Tibial artery (tissue), 4 donors: Measurements from ENCODE around the gene KSR1.
"Not testable (repeated sequence)": the region's sequence is repeated elsewhere in the genome, so short reads cannot be mapped to it uniquely, and the experiment has no call there.

Experiments used
- DNase-seq, 2 donors: peaks; one replicate each; pipeline ENCODE4 v3.0.0-alpha.2; 2019
- H3K27ac ChIP-seq, 2 donors: fragments of 200-600 bp; sonication (generic) in 1 of 2; 1 replicate in 1 of 2; 2 replicates in 1 of 2; pipeline ENCODE4 v1.5.1; 2018 to 2019; ENCODE audit warnings: mild to moderate bottlenecking in 1 of 2
- H3K27me3 ChIP-seq, 2 donors: fragments of 200-600 bp; sonication (generic) in 1 of 2; one replicate each; pipeline versions ENCODE4 v1.5.1 to v1.6.0; 2016 to 2019
- H3K36me3 ChIP-seq, 3 donors: fragments of 200-600 bp; sonication (generic) in 2 of 3; one replicate each; pipeline ENCODE4 v1.5.1; 2016 to 2019; ENCODE audit warnings: mild to moderate bottlenecking in 2 of 3
- H3K4me1 ChIP-seq, 4 donors: fragments of 200-600 bp; sonication (generic) in 2 of 4; 1 replicate in 3 of 4; 2 replicates in 1 of 4; pipeline ENCODE4 v1.5.1; 2016 to 2019
- H3K4me3 ChIP-seq, 2 donors: fragments of 200-600 bp; sonication (generic) in 1 of 2; 1 replicate in 1 of 2; 2 replicates in 1 of 2; pipeline ENCODE4 v1.5.1; 2018 to 2019; ENCODE audit warnings: mild to moderate bottlenecking in 2 of 2
- H3K9me3 ChIP-seq, 3 donors: fragments of 200-600 bp; sonication (generic) in 1 of 3; one replicate each; pipeline ENCODE4 v1.5.1; 2016 to 2019
- intact Hi-C: fragments of 100-400 bp; cut with DNase I; formaldehyde crosslinking; loops from one replicate; pipeline ENCODE4 v1.15.0; 2023; ENCODE audit warnings: low total_unique reads
- TF ChIP-seq, protein P1 (sequence below), 2 experiments: fragments of 200-600 bp in 1 of 2; fragments of 450-650 bp in 1 of 2; IDR thresholded peaks; one replicate each; pipeline ENCODE4 v1.5.1; 2017 to 2019; ENCODE audit warnings: antibody characterized with exemption in 2 of 2, mild to moderate bottlenecking in 1 of 2, moderate library complexity in 1 of 2

KSR1 gene

DNA sequence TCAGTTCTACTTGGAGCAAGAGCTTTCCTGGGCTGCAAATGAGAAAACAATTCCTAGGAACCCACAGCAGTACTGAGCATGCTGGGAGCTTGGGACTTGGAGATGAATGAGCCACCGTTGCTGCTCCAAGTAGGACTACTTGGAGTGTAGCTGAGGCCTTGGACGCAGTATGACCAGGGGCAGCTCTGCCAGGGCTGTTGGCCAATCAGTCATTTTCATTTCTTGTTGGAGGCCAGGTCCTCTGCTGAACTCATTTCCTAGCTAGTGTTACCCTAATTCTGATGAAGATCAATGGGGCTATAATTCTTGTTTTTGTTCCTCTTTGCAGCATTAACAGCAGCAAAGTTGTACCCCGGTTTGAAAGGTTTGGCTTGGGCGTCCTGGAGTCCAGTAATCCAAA, 166.7 kb downstream of the KSR1 start:
- DNase-seq = no peak
- Histone ChIP-seq H3K27me3 (no peaks in the 10 kb centered on the region), H3K4me3 (no peak overlapping the region), H3K36me3 (peaks cover 16 to 83% (median 67%) of the 10 kb centered on the region in 3 donors), H3K27ac (no peak overlapping the region), H3K9me3 (no peaks in the 10 kb centered on the region), H3K4me1 (no peaks in the 10 kb centered on the region)
- TF ChIP-seq, protein P1, sequence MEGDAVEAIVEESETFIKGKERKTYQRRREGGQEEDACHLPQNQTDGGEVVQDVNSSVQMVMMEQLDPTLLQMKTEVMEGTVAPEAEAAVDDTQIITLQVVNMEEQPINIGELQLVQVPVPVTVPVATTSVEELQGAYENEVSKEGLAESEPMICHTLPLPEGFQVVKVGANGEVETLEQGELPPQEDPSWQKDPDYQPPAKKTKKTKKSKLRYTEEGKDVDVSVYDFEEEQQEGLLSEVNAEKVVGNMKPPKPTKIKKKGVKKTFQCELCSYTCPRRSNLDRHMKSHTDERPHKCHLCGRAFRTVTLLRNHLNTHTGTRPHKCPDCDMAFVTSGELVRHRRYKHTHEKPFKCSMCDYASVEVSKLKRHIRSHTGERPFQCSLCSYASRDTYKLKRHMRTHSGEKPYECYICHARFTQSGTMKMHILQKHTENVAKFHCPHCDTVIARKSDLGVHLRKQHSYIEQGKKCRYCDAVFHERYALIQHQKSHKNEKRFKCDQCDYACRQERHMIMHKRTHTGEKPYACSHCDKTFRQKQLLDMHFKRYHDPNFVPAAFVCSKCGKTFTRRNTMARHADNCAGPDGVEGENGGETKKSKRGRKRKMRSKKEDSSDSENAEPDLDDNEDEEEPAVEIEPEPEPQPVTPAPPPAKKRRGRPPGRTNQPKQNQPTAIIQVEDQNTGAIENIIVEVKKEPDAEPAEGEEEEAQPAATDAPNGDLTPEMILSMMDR (IDR thresholded peaks at IDR 0.05) = no peak
- intact Hi-C loops = no loop called here

DNA sequence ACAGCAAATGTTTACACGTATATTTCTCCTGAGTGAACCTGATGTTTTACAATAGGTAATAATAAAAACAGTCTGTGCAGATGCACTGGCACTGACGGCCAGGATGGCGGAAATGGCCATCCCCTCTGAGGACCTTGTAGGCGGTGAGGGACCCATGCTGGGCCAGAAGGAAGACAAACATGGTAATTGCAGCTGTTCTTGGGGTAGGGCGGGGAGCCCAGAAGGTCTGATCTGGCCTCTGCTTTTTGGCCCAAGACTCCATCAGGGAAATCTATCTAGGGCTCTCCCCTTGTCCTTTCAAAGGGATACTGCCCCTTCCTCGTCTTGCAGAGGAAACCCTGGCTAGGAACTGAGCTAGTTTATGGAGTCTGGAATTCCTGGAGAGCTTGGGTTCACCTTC, 167.4 kb downstream of the KSR1 start:
- TF ChIP-seq, protein P1 (IDR thresholded peaks at IDR 0.05) = no peak
- Histone ChIP-seq H3K9me3 (no peaks in the 10 kb centered on the region), H3K4me3 (no peak overlapping the region), H3K36me3 (peaks cover 11 to 77% (median 61%) of the 10 kb centered on the region in 3 donors), H3K27me3 (no peaks in the 10 kb centered on the region), H3K27ac (no peak overlapping the region), H3K4me1 (no peaks in the 10 kb centered on the region)
- DNase-seq = no peak
- intact Hi-C loops = no loop called here

DNA sequence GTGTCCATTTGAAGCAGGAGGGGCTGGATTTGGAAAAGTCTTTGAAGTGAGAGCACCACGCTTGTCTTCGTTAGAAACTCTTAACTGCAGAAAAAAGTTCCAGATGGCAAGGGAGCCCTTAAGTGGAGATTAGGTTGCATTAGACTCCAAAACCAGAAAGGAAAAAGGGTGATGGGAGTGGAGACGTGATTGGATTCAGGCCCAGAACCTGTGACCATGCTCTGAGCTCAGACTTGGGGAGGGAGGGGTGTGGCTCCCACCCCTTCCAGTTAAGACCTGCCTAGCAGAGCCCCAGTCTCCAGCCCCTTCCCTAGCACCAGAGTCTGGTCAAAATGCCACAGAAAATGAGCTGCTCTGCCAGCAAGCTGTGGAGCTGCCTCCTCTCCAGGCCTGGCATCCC, 168.3 kb downstream of the KSR1 start:
- no peak for DNase-seq
- Histone ChIP-seq H3K36me3 (peaks cover 8 to 69% (median 54%) of the 10 kb centered on the region in 3 donors), H3K27me3 (no peaks in the 10 kb centered on the region), H3K9me3 (no peaks in the 10 kb centered on the region), H3K4me3 (no peak overlapping the region), H3K4me1 (no peaks in the 10 kb centered on the region), H3K27ac (no peak overlapping the region)
- TF ChIP-seq, protein P1 (IDR thresholded peaks at IDR 0.05) = no peak
- intact Hi-C loops = no loop called here

DNA sequence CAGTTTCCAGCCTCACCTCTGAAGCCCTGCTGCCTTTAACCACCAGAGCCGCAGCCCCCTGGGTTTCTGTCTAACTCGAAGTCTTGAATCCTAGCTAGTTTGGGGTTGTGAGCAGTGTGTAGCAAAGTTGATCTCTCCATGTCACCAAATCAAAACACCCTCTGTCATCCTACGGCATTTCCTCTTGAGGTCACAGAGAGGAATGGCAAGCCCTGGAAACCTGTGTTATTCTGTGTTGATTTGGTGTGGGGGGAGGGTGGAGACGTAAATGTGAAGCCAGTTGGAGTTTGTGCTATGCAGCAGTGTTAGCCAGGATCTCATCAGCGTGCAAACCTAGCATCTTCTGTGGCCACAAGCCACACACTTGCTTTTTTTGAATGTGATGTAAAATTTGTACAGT, 169.6 kb downstream of the KSR1 start:
- DNase-seq = no peak
- Histone ChIP-seq H3K27ac (no peak overlapping the region), H3K4me1 (peaks cover 0 to 3% (median 0%) of the 10 kb centered on the region in 4 donors), H3K4me3 (no peak overlapping the region), H3K36me3 (peaks cover 8 to 56% (median 42%) of the 10 kb centered on the region in 3 donors), H3K9me3 (no peaks in the 10 kb centered on the region), H3K27me3 (no peaks in the 10 kb centered on the region)
- intact Hi-C loops = no loop called here
- TF ChIP-seq, protein P1 (IDR thresholded peaks at IDR 0.05) = no peak

DNA sequence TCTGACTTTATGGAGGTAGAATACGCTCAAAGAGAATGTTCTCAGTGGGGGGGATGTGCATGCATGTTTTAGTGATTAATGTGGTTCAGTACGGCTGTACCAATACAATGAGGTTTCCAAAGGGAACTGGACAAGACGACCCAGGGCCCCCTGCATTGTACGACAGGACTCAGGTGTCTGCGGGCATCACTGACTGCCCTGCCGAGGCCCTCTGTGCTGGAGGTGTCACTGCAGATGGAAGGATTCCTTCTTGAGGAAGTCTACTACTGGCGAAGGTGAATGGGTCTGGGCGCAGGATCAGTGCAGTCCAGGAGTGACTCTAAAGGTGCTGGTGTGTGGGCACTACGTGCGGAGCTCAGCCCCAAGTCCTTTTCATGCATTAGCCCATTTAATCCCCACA, 171.3 kb downstream of the KSR1 start:
- H3K27me3 ChIP-seq = no peaks in the 10 kb centered on the region
- H3K4me1 ChIP-seq = peaks cover 0 to 14% (median 6%) of the 10 kb centered on the region in 4 donors
- intact Hi-C loops = no loop called here
- TF ChIP-seq, protein P1 (IDR thresholded peaks at IDR 0.05) = no peak
- H3K9me3 ChIP-seq = no peaks in the 10 kb centered on the region
- H3K27ac ChIP-seq = no peak overlapping the region
- peaks cover 5 to 40% (median 25%) of the 10 kb centered on the region in 3 donors for H3K36me3 ChIP-seq
- H3K4me3 ChIP-seq = no peak overlapping the region
- DNase-seq = no peak

DNA sequence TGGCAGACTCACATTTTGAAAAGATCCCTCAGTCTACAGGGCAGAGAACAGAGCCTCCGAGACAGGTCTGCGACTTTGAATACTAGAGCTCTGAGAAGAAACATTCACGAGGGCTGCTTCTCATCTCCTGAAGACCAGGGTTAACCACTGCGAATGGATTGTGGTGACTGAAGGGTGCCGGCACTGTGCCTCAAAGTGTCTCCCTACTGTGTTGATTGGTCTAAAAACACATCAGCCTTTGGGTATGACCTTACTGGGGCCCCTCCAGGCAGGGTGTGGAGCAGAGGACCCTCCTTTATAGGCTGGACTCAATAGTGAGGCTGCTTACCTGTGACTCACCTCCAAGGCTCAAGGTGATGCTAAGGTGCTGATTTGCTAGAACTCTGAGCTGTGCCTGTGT, 172.1 kb downstream of the KSR1 start:
- H3K4me3 ChIP-seq = no peak overlapping the region
- intact Hi-C loops = no loop called here
- no peaks in the 10 kb centered on the region for H3K27me3 ChIP-seq
- H3K27ac ChIP-seq = no peak overlapping the region
- H3K9me3 ChIP-seq = no peaks in the 10 kb centered on the region
- peaks cover 0 to 23% (median 14%) of the 10 kb centered on the region in 4 donors for H3K4me1 ChIP-seq
- H3K36me3 ChIP-seq = peaks cover 5 to 31% (median 16%) of the 10 kb centered on the region in 3 donors
- TF ChIP-seq, protein P1 (IDR thresholded peaks at IDR 0.05) = no peak
- no peak for DNase-seq

DNA sequence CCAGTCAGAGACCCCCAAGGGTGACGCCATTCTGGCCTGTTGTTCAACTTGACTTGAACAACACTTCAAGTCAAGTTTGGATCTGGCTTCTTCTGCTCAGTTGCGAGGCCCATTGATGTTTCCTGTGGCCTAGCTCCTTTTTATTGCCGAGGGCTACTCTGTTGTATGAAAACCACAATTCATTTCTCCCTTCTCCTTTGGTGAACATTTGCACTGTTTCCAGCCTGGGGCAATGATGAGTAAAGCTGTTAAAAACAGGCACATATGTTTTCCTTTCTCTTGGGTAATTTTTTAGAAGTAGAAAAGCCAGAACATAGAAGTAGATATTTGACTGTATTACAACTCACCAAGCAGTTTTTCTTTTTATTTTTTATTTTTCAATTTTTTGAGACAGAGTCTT, 173.0 kb downstream of the KSR1 start:
- H3K4me3 ChIP-seq, H3K27me3 ChIP-seq, H3K9me3 ChIP-seq, intact Hi-C loops, H3K27ac ChIP-seq, DNase-seq: not testable (repeated sequence)
- H3K36me3 ChIP-seq = peaks cover 5 to 22% (median 8%) of the 10 kb centered on the region in 3 donors
- peaks cover 0 to 32% (median 22%) of the 10 kb centered on the region in 4 donors for H3K4me1 ChIP-seq
